ENCODE measurements around the gene TLE5.
A peak's percentile ranks its signal among the peaks of the same experiment; 100 is the strongest.

Gene TLE5

DNA sequence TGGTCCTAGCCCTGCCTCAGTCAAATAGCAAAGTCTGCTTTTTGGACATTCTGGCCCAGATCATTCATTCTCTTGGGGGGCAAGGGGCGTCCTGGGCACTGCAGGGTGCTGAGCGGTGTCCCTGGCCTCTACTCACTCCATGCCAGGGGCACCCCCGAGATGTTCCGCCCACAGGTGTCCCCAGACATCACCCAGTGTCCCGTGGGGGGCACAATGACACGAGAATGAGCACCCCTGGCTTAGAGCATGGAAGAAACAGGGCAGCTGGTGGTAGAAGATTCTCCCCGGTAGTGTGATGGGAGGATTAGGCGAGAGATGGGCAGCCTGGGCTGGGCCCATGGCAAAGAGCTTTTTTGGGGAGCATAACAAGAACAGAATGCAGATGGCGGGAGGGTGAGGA is 5.3 kb upstream of the TLE5 start:
- no peak for TF ChIP-seq ZFX (IDR thresholded peaks at IDR 0.05; ENCODE audit: borderline replicate concordance)
- TF ChIP-seq, protein P1, sequence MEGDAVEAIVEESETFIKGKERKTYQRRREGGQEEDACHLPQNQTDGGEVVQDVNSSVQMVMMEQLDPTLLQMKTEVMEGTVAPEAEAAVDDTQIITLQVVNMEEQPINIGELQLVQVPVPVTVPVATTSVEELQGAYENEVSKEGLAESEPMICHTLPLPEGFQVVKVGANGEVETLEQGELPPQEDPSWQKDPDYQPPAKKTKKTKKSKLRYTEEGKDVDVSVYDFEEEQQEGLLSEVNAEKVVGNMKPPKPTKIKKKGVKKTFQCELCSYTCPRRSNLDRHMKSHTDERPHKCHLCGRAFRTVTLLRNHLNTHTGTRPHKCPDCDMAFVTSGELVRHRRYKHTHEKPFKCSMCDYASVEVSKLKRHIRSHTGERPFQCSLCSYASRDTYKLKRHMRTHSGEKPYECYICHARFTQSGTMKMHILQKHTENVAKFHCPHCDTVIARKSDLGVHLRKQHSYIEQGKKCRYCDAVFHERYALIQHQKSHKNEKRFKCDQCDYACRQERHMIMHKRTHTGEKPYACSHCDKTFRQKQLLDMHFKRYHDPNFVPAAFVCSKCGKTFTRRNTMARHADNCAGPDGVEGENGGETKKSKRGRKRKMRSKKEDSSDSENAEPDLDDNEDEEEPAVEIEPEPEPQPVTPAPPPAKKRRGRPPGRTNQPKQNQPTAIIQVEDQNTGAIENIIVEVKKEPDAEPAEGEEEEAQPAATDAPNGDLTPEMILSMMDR (IDR thresholded peaks at IDR 0.05) = no peak
- H3K27ac ChIP-seq = no peak overlapping the region

DNA sequence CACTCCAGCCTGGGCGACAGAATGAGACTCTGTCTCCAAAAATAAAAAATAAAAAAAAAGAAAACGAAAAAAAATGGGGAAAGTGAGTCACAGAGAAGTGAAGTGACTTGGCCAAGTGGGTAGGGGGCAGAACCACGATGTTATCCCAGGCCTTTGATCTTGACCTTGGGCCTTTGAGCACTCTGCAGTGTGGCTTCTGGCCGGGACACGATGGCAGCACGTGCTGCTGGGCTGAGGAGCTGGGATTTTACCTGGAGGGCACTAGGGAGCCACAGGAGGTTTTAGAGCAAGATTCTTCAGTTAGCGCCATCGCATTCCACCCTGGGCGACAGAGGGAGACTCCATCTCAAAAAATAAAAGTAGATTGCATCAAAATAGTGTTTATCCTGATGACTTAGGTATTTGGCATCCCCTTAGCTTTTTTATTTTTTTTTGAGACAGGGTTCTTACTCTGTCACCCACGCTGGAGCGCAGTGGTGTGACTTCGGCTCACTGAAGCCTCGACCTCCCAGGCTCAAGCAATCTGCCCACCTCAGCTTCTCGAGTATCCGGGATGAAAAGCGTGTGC is 4.3 kb upstream of the TLE5 start:
- no peak for TF ChIP-seq ZFX (IDR thresholded peaks at IDR 0.05; ENCODE audit: borderline replicate concordance)
- TF ChIP-seq, protein P1 (IDR thresholded peaks at IDR 0.05) = no peak
- H3K27ac ChIP-seq = no peak overlapping the region

DNA sequence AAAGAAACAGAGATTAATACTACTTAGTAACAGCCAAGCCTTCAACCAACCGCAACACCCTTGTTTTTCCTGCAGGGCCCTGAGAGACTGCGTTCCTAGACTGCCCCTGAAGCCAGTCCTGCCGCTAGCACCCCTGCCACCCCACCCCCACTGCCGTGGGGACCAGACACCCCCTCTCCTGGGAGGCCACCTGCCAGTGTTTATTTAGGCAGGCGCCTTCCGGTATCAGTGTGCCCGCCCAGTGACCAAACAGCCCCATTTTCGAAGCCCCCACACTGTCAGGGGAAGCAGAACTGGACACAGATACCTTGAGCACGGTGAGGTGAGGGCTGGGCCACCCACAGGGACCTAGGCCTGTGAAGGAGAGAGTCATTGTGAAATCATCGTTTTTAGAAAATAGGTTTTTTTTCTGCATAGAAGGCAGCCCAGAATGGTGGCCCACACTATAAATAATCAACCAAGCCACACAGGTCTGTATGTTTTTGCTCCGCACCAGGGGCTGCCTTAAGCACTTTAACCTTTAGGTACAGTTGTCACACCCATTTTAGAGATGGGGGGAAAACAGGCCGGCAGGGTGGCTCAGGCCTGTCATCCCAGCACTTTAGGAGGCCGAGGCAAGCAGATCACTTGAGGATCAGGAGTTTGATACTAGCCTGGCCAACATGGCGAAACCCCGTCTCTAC is 3.5 kb upstream of the TLE5 start:
- TF ChIP-seq, protein P1 (IDR thresholded peaks at IDR 0.05) = no peak
- TF ChIP-seq ZFX (IDR thresholded peaks at IDR 0.05; ENCODE audit: borderline replicate concordance) = no peak
- H3K27ac ChIP-seq = no peak overlapping the region

DNA sequence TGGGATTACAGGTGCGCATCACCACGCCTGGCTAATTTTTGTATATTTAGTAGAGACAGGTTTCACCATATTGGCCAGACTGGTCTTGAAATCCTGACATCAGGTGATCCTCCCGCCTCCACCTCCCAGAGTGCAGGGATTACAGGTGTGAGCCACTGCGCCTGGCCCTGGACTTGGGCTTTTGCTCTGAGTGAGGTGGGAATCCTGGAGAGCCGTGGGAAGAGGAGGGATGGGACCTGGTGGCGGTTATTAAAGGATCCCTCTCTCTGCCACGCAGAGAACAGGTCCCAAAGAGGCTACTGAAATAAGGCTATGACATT is 1.7 kb upstream of the TLE5 start:
- TF ChIP-seq ZFX (IDR thresholded peaks at IDR 0.05; ENCODE audit: borderline replicate concordance) = no peak
- TF ChIP-seq, protein P1 (IDR thresholded peaks at IDR 0.05) = no peak
- no peak overlapping the region for H3K27ac ChIP-seq

DNA sequence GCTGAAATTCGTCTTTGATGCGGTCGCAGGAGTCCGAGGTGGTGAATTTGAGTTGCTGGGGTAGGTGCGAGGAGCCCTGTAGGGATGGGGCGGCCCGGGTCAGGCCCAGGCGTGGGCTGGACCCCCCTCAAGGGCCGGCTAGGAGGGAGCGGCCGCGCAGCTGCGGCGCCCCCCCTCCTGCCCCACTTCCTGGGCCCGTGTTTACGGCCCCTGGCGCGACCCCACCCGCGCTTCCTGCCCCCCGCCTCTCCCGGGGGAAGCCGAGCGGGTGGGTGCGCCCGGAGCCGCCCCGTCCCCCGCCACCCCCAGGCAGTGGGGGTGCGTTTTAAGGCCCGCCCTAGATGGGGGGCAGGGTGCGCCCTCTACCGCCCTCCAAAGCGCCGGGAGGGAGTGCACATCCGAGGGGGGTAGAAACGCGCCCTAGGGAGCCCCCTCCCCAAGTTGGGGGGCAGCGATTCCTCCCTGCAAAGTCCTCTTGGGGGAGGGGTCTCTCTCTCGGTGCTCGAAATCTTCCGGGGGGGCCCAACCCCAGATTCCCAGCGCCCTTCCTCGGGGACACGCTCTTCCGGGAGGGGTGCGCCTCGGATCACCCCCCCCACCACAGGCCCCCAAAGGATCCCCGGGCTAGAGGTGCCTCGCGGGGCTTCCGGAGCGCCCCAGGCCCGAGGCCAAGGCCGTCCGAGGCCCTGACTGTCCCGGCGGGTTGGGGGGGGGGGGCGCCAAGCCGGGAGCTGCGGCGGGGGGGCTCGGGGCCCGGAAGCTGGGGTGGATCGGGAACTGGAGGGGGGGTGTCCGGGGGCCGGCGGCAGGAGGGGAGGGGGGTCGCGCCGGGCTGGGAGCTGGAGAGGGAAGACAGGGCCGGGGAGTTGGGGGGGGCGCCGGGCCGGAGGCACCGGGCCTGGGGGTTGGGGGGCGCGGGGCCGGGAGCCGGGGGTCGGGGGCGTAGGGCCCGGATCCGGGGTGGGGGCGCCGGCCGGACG is 823 bp downstream of the TLE5 start:
- TF ChIP-seq ZFX (IDR thresholded peaks at IDR 0.05; ENCODE audit: borderline replicate concordance) = no peak
- TF ChIP-seq, protein P1 (IDR thresholded peaks at IDR 0.05) = no peak
- peak overlapping the region; percentile 79 for H3K27ac ChIP-seq

DNA sequence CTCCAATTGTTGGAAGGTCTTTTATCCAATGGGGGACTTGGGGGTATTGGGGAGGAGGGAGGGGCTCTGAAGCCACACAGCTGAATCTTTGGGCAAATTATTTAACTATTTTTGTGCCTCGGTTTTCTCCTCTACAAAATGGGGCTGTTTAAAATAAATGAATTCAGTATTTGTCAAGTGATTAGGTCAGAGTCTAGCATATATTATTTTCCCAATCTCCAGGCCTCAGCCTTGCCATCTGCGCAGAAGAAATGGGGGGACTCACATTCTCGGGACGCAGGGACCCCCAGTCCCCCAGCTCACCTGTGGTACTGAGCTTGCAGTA is 1.5 kb downstream of the TLE5 start:
- peak overlapping the region; percentile 79 for H3K27ac ChIP-seq
- TF ChIP-seq, protein P1 (IDR thresholded peaks at IDR 0.05) = no peak
- TF ChIP-seq ZFX (IDR thresholded peaks at IDR 0.05; ENCODE audit: borderline replicate concordance) = no peak

DNA sequence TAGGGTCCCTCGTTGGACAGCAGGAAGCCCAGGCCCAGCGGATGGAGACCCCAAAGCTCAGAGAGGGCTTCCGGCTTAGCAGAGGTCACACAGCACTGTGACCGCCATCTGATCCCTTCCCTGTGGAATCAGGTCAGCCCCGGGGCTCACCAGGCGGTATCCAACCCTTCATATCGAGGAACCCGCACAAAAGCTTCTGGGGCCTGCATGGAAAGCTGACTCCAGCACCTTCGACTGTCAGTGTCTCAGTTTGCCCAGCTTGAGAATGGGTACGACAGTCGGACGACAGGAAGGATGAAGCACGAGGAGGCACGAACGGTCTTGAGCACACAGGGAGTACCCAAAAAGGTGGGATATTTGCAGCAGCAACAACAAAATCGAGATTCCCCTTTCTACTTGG is 2.6 kb downstream of the TLE5 start:
- TF ChIP-seq ZFX (IDR thresholded peaks at IDR 0.05; ENCODE audit: borderline replicate concordance) = no peak
- TF ChIP-seq, protein P1 (IDR thresholded peaks at IDR 0.05) = no peak
- no peak overlapping the region for H3K27ac ChIP-seq
